Fibroblast of skin of left quadriceps (primary cell): Measurements from ENCODE around the gene FAM83F.
"Not testable (repeated sequence)": the region's sequence is repeated elsewhere in the genome, so short reads cannot be mapped to it uniquely, and the experiment has no call there.

Source experiments
- DNase-seq, 2 experiments: peaks; one replicate each; pipeline ENCODE4 v3.0.0-alpha.2; 2013; ENCODE audit warnings: low read depth in 2 of 2

The FAM83F gene

DNA sequence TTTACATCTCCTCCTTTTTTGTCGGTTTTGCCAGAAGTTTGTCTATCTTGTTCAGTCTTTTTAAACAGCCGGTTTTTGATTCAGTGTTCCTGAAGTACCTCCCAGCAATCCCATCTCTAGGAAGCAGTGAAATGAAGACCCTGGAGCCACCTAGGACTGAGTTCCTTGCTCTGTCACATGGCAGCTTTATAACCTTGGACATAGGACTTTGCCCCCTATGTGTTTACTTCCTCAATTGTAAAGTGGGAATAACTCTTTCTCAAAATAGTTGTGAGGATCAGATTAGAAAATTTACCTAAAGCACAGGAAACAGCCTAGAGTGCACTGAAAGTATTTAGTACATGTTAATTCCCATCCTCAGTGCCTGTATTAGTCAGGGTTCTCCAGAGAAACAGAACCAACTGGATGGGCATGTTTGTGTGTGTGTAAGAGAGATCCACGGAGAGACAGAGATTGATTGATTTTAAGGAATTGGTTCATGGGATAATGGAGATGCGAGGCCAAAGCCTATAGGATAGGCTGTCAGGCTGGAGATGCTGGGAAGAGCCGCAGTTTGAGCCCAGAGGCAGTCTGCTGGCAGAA, 20.0 kb downstream of the FAM83F start:
- DNase-seq, result no peak

DNA sequence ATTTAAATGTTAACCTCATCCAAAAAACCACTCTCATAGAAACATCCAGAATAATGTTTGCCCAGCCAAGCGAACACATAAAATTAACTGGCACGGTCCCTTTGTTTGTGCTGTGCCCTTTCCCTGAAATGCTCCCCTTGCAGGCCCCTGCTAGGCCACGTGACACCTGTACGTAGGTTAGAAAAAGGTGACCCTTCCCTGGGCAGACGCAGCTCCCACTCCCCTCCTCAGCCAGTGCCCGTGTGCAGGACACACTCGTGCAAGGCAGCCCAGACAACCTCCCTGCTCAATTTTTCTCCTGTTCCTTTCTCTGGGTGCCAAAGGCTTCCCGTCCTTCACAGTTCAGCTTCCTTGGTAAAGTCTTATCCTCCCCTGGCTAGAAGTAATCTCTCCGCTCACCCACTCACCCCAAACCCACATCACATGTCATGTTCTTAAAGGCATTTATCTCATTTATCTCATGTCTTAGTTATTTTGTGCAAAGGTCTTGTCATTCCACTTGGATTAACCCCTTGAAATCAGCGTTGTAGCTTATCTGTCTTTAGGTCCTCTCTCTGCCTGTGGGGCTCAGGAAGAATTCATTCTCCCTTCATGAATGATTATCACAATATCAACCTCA, 20.7 kb downstream of the FAM83F start:
- no peak for DNase-seq

DNA sequence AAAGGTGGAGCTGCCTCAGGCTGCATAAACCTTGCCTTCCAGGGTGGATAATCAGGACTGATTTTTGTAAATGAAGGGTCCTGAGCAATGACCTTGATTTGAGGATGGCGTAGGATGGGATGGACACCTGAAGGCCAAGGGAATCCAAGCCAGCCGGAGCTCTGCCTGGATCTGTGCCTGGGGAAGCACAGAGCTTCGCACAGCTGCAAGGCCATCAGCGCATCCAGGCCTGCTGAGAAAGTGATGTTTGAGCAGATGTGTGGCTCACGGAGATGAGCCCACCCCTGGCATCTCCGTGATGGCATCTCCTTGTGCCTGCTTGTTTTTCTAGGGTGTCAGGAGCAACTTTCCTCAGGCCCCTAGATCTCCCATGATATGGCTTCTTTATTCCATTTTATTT, 23.3 kb downstream of the FAM83F start:
- DNase-seq, result no peak

DNA sequence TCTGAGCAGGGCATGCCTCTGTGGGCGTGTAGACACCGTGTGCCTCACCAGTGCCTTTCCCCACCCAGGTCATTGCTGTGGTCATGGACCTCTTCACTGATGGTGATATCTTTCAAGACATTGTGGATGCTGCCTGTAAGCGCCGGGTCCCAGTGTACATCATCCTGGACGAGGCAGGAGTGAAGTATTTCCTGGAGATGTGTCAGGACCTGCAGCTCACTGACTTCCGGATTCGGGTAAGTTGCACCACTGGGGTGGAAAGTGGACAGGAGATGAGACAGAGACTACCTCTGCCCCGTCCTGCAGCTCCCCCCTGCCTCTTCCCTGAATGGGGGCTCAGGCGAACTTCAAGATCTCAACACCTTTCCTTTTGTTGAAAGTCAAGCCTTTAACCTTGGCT, 24.3 kb downstream of the FAM83F start:
- no peak for DNase-seq

DNA sequence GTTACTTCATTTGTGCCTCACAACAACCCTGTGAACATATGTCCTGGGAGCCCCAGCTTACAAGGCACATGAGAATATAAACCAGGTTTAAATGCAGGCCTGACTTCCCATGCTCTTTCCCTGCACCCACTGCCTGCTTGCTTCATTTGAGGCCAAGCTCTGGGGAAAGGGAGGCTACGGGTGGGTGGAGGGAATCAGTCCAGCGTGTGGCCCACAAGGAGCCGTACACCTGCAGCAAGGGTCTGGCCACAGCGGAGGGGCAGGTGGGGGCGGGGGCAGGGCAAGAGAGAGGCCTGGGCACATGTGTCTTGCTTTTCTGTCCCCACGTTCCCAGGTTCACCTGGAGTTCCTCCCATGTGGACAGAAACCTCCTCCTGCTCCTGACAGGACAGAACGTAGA, 26.2 kb downstream of the FAM83F start:
- DNase-seq, result no peak

DNA sequence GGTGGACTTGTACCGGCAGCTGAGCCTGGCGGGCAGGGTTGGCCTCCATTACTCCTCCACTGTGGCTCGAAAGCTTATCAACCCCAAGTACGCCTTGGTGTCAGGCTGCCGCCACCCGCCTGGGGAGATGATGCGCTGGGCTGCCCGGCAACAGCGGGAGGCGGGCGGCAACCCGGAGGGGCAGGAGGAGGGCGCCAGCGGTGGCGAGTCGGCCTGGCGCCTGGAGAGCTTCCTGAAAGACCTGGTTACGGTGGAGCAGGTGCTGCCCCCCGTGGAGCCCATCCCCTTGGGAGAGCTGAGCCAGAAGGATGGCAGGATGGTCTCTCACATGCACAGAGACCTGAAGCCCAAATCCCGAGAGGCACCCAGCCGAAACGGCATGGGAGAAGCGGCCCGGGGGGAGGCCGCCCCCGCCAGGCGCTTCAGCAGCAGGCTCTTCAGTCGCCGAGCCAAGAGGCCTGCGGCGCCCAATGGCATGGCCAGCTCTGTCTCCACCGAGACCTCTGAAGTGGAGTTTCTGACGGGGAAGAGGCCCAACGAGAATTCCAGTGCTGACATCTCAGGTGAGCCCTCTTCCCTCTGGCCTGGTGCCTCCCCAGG, 26.7 kb downstream of the FAM83F start:
- no peak for DNase-seq

DNA sequence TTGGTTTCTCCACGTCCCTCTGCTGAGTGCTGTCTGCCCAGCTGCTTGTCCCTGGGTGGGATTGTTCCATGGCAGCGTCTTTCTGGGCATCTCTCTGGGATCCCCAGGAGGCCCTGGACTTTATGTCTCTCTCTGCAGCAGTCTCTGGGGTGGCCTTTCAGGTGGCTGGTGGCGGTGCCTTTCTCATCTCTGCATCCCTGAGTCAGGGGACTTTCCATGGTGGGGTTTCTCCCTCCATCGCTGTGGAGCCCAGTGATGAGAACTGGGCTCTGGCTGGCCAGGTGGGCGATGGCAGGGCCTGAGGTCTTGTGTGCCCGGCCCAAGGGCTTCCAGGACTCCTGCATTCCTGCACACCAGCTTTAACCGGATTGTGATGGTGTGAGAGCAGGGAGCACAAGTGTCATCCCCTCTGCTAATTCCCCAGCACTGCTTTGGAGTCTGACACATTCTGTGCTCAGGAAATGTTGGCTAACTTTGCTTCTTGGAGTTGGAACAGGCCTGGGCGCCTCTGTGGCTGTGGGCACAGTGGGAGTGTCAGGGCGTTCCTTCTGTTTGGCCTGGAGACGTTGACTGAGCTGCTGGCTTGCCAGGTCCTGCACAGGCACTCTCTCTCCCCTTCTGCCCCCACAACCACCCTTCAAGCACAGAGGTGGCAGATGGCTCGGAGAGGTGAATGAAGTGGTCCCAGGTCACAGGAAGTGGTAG, 27.9 kb downstream of the FAM83F start:
- DNase-seq, result no peak

DNA sequence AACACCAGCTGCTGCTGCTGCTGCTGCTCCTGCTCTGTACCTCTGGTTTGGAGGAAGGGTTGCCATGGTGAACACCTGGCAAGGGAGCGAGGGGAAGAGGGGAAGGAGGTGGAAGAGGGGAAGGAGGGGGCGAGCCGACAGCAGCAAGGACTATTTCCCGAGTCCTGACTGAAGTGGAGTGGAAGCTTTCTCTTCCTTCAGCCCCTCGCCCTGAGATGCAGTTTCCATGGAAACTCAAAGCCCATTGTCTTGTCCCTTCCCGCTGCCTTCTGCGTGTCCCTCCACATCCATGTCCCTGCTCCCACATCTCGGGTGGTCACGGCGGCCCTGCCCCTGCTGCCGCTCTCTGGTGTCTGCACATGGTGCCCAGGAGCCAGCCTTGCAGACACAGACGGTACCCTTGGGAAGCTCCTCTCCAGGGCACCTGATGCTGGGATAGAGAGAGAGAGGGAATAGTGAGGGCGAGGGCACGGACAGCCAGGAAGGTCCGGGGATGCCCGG, 28.6 kb downstream of the FAM83F start:
- DNase-seq, result no peak

DNA sequence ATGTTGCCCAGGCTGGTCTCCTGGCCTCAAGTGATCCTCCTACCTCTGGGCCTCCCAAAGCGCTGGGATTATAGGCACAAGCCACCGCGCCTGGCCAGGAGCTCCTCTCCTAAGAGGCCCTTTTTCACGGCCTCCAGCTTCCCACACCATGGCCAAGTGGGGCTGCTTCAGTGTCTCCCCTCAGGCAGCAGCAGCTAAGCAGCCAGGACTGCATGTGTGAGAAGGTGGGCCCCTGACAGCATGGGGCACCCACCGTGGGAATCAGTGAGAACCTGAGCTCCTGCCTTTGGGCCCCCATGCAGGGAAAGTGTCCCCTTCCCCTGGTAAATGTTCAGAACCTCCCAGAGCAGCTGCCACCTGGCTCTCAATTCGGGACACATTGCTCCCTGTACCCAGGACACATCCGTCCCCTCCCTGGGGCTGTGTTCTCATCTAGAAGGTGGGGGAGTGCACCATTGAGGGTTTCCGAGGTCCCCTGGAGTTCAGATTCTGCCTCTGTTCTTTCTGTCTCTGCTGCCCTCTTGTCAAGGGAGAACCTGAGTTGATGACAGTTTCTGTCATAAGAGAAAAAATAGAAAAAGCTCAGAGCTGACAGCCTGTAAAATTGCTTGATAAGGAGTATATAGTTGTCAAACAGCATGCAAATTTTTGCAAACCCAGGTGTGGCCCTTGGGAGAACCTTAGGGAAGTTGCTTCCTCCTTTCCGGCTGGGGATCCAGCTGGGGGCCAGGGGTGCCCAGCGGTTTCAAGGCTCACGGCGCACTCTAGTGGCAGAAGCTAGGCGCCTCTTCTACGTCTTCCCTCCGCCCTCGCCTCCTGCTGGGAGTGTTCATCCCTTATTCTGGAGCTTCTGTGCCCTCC, 29.7 kb downstream of the FAM83F start:
- DNase-seq, result no peak

DNA sequence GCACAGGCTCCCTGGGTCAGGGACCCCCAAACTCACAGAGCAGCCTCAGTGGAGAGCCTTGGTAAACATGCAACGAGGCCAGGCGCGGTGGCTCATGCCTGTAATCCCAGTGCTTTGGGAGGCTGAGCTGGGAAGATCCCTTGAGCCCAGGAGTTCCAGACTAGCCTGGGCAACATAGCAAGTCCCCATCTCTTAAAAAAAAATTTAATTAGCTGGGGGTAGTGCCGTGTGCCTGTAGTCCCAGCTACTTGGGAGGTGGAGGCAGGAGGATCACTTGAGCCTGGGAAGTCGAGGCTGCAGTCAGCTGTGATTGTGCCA, 30.3 kb downstream of the FAM83F start:
- DNase-seq, result not testable (repeated sequence)

DNA sequence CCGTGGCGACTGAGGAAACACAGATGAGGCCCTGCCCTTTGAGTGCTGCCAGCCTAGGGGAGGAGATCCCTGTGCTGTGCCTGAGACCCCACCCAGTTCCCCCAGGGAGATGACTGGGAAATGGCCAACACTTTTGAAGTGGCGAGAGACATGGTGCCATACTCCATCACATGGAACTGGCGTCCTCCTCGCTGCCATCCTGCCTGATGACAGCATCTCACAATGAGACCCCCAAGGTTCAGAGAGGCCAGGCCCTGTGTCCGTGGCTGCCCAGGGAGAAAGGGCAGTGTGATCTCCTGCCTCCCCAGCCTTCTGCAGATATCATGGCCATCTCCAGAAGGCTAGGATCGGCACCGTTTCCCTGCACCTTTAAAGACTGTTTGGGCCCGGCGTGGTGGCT, 31.1 kb downstream of the FAM83F start:
- DNase-seq, result no peak

DNA sequence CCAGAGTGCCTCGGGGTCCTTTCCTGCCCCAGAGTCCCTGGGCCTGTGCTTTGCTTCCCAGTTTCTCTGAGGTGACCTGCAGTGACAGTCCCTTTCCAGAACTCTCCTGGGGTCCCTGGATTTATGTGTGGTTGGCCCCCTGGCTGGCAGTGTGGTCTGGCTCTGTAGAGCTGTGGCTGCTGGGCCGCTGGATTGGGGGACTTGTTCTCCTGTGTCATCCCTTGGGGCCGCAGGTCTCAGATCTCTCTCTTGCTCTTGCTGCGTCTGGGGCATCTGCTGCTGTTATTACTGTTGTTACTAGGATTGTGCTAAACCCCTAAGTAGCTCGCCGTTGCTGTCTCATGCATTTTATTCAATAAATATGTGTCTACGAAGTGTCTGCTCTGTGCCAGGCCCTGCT, 31.9 kb downstream of the FAM83F start:
- no peak for DNase-seq

DNA sequence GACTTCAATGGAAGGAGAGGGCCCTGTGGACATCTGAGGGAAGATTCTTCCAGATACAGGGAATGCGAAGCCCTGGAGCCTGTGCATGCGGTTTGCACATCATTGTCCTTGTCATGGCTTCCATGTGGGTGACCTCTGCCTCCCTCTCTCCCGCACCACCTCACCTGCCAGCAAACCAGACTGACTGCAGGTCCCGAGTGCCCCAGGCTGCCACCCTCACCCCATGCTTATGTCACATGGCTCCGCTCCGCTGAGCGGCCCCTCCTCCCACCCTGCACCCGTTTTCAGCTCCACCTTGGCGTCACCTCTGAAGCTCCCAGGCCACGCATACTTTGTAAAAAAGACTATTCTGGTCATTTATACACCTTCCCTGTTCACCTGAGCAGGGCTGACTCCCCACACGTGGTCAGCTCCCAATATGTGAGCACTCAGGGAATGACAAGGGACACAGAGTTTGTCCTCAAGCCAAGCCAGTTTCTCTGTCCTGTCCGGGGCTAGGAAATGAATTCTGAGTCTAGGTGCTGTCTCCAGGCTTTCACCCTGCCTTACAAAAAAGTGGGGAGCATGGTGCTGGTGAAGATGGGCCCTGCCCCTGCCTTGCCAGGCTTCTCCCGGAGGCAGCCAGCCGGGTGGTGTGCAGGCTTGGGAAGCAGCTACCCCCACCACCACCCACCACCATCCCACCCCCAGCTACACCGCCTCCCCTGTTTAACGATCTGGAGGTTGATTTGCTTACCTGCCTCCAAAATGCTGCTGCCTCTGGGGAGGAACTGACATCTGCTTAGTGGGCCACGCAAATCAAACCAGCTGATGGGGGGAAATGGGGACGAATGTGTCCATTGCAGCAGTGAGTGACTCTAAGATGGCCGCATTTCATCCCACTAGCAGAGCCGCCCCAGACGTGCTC, 32.7 kb downstream of the FAM83F start:
- no peak for DNase-seq

DNA sequence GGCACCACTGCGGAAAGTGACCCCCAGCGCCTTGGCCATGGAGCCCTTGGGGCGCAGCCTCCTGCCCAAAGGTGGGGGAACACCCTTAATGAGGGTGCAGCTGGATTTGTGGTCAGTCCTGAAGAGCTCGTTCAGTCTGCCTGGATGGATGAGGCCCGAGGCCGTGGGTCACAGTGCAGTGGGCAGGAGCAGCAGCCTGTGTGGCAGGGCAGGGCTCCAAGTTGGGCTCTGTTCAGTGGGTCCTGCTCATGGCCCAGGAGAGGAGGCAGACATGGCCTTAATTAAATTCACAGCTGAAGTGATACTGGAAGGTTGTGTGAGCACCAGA, 33.3 kb downstream of the FAM83F start:
- no peak for DNase-seq

DNA sequence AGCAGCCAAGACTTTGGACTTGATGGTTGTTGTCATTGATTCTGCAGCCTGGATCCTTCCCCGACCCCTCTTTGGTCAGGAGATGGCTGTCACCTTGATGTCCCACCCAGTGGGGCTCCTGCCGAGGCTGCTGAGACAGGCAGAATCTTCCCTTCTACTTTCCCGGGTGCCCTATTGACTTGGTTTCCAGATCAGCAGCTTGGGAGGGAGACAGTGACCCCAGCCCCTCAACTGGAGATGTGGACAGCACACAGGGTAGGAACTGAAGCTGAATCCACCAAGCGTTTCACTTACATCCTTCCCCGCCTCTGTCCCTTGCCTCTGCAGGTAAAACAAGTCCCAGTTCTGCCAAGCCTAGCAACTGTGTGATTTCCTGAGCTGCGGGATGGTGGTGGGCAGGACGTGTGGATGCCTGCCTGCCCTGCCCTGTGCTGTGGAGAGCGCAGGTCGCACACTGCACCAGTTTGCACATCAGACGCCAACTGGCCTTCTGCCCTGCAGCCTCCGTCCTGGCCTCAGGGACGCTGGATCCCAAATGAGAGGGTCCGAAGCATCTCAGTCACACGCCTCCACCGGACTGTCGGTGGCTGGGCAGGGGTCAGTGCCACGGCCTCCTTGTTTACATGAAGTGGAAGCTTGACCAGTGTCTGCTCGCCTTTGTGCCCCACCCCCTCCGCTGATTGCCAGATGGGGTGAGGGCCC, 34.6 kb downstream of the FAM83F start:
- no peak for DNase-seq

DNA sequence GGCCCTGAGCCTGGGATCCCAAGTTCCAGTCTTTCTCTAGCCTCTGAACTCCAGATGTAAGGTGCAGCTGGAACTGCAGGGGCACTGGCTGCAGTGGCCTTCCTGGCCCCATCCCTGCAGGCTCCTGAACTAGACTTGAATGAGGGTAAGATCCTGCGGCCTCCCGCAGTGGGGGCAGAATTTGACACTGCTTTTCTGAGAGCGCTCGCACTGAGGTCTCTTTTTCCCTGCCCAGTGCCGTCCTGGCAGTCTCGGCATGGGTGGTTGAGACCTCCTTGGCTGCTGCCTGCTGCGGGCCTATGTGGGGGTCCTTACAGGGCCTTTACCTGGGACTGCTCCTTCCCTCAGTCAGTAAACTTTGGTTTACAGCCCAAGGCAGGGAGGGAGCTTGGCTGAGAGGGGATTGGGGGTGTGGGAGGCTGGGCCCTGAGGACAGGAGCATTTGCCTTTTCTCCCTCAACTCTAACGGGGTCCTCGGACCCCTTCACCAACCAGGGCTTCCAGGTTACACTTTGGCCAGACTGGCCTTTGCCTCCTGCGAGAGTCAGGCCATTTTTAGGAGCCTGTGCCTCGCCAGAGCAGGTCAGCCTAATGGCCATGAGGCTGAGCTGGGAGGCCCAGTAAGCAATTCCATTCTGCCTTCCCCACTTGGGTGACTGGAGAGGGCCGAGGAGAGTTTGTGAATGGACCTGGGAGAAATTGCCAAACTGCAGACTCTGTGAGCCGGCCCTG, 35.4 kb downstream of the FAM83F start:
- DNase-seq, result no peak

DNA sequence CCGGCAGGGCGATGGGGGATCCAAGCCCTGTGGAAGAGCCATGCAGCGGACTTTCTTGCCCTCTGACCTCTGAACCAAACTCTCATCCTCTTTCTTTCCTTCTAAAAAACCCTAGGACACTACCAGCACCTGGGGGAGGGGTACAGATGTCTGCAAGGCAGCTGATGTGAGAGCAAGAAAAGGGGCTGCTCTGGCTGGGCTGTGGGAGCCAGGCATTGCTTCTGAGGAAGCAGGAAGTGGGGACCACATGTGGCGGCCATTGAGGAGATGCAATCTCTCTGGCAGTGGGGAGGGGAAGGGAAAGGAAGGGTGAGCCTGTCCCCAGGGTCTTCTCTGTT, 36.0 kb downstream of the FAM83F start:
- no peak for DNase-seq

DNA sequence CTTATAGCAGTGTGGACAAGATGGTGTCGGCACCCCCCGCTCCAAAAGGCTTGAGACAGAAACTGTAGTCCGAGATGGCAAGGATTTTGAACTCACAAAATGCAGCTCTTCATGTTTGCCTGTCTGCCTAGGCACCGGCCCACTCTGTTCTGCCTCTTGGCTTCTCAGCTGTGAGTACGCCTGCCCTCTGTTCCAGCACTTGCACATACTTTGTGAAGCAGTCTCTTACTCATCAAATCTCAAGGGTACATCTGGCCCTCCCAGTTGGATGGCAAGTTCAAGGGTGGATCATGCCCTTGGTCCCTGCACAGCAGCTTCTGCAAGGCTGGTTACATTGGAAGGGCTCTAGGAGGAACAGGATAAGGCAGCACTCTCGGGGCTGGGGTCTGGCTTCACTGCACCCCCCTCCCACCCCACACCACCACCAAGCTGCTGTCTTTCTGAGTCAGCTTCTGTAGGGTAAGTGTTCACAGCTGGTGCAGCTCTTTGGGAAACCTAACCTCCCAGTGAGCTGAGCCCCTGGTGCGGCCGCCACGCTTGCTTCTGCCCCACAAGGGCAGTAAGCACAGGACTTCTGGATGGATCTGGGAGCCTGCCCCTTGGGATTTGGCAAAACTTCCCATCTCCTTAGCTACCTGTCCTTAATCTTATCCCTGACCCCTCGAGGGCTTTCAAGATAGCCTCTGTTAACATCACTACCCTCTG, 37.2 kb downstream of the FAM83F start:
- DNase-seq, result no peak
